GM21367 (cell line): ENCODE data around the gene MOBP.

ENCODE experiments used
- ATAC-seq: cut with Tn5 transposase; IDR thresholded peaks from one replicate; pipeline ENCODE4 v1.9.1; 2021; ENCODE audit not compliant: unreplicated experiment

Gene MOBP

GRCh38 chr3:39491733-39492350 is 24.4 kb downstream of the MOBP start:
- no peak for ATAC-seq

GRCh38 chr3:39494781-39495180 is 27.3 kb downstream of the MOBP start:
- no peak for ATAC-seq

- ATAC-seq, result no peak
Observed at GRCh38 chr3:39497753-39498152, 30.3 kb downstream of the MOBP start.

- no peak for ATAC-seq
Observed at GRCh38 chr3:39499651-39500273, 32.3 kb downstream of the MOBP start.

- no peak for ATAC-seq
Observed at GRCh38 chr3:39501059-39501458, 33.6 kb downstream of the MOBP start.

- ATAC-seq, result no peak
Observed at GRCh38 chr3:39501968-39502837, 34.7 kb downstream of the MOBP start.

GRCh38 chr3:39502838-39503145 is 35.3 kb downstream of the MOBP start:
- ATAC-seq, result no peak

GRCh38 chr3:39505866-39506742 is 38.6 kb downstream of the MOBP start:
- ATAC-seq, result no peak

- no peak for ATAC-seq
Observed at GRCh38 chr3:39506863-39507262, 39.4 kb downstream of the MOBP start.

- ATAC-seq, result no peak
Observed at GRCh38 chr3:39513791-39514369, 46.4 kb downstream of the MOBP start.

GRCh38 chr3:39515681-39516441 is 48.4 kb downstream of the MOBP start:
- no peak for ATAC-seq

GRCh38 chr3:39519103-39519502 is 51.6 kb downstream of the MOBP start:
- no peak for ATAC-seq

- no peak for ATAC-seq
Observed at GRCh38 chr3:39519554-39520288, 52.2 kb downstream of the MOBP start.

GRCh38 chr3:39521456-39521855 is 54.0 kb downstream of the MOBP start:
- no peak for ATAC-seq

- ATAC-seq, result no peak
Observed at GRCh38 chr3:39524107-39524506, 56.6 kb downstream of the MOBP start.

- ATAC-seq, result no peak
Observed at GRCh38 chr3:39528844-39529243, 61.4 kb downstream of the MOBP start.

GRCh38 chr3:39529577-39529976 is 62.1 kb downstream of the MOBP start:
- no peak for ATAC-seq

GRCh38 chr3:39531066-39531465 is 63.6 kb downstream of the MOBP start:
- ATAC-seq, result no peak

GRCh38 chr3:39531665-39532064 is 64.2 kb downstream of the MOBP start:
- no peak for ATAC-seq
